NCI-H2227 treated with DMSO at 0.1 percent for 48 hours (cell line): ENCODE data around the gene STRA8.
A peak's percentile ranks its signal among the peaks of the same experiment; 100 is the strongest.

Experiments
- DNase-seq: peaks from one replicate; lab custom pipeline; 2025; lab: John Stamatoyannopoulos, UW

The STRA8 gene, protein sequence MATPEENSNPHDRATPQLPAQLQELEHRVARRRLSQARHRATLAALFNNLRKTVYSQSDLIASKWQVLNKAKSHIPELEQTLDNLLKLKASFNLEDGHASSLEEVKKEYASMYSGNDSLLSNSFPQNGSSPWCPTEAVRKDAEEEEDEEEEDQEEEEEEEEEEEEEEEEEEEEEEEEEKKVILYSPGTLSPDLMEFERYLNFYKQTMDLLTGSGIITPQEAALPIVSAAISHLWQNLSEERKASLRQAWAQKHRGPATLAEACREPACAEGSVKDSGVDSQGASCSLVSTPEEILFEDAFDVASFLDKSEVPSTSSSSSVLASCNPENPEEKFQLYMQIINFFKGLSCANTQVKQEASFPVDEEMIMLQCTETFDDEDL

DNA sequence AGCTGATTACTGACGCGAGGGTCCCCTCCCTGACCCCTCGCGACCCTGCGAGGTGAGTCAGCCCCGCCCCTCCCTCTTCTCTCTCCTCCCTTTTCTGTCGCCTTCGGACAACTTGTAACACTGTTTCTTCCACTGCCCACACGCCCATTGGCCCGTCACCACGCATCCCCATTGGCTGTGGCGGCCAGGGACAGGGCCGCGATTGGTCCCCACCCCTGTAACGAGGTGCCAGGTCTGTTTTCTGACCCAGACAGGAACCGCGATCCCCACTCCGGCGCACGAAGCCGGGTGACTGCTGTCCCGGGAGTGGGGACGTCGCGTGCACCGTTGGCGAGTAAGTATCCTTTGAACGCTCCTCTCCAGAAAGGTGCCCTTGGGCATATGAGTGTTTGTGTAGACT is at the start of gene STRA8:
Gene STRA8 (plus strand): TSS at position 269 of the 400 bp plus-strand sequence. CDS start 6,687 bp downstream, outside the sequence.
- no peak for DNase-seq

DNA sequence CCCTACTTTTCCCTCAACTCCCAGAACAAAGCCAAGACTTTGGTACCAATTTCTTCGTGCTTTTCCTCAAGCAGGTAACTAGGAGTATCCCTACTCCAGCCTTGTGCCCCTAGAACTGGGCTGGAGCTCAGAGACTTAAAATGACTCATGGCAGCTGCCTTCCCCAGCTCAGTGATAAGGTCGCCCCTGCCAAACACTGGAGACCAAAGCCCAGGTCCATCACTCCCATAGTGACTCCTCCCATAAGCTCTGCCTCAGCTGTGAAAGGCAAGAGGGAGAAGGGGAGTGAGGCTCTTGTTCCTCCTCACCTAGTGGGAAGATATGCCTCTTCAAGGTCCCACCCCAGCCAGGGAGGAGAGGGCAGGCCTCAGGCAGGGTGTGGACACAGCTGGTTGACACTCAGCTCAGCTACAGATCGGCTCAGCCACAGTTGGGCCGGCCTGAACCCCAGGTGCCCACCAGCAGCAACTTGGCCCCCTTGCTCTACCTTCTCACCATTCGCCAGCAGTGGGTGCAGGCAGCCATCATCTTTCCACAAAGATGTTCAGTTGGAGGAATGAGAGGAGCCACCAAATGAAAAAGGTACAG is 49.3 kb upstream of the STRA8 start:
- DNase-seq = no peak

DNA sequence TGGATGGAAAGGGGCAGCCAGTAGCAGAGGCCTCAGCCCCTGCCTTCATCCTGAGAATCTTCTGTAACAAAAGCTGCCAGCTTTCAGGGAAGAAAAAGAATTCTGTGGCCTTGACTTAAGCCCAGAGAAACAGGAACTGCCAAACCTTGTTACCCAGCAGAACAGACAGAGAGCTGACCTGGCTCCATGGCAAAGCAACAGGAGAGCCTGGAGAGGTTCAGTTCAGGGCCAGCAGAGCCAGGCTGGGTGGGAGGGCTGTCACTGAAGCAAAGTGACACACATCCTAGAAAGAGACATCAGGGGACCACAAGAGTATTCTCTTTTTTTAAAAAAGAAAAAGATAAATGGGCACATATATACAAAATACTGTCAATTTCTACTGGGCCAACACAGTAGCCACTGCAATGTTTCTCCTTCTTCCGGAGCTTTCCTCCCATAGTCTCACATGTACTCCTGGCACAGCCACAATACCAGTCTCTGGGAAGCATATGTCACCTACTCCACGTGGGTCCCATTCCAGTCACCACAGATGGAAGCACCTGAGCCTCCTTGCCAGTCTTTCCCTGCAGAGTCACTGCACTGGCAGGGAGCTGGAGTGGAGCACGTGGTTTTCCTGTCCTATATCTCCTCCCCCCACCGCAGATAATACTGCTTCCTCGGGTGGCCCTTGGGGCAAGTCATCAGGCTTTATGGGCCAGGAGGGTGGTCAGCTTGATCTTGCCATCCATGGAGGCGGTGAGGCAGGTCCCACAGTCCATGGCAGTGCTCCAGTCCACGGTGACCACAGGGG is 48.0 kb upstream of the STRA8 start:
- DNase-seq = no peak

DNA sequence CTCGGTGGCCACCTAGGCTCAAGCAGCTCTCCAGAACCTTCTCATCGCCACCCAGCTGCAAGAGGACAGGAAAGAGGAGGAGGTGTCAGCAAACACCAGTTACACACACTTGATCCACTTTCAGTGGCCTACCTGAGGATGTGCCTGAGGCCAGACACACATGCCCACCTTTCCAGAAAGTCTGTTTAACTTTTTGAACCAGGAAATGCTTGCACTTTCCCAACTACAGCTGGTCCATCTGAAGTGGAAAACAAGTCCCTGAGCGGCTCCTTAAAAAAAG is 47.4 kb upstream of the STRA8 start:
- no peak for DNase-seq

DNA sequence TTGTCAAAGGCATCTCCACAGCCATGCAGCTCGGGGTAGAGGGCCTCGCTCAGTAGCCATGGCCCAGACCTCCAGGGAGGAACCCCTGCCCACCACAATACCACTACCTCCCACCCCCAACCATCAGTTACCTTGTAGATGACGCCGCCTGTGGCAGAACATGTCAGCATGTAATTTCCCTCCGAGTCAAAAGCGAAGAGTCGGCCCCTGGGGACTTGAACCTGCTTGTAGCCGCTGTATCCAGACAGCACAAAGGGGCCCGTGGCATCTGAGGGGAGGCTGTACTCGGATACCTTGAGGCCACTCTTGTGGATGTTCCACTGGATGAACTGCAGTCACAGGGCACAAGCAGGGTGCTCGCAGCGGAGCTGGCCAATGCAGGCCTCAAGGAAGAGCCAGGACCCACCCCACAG is 46.8 kb upstream of the STRA8 start:
- no peak for DNase-seq

DNA sequence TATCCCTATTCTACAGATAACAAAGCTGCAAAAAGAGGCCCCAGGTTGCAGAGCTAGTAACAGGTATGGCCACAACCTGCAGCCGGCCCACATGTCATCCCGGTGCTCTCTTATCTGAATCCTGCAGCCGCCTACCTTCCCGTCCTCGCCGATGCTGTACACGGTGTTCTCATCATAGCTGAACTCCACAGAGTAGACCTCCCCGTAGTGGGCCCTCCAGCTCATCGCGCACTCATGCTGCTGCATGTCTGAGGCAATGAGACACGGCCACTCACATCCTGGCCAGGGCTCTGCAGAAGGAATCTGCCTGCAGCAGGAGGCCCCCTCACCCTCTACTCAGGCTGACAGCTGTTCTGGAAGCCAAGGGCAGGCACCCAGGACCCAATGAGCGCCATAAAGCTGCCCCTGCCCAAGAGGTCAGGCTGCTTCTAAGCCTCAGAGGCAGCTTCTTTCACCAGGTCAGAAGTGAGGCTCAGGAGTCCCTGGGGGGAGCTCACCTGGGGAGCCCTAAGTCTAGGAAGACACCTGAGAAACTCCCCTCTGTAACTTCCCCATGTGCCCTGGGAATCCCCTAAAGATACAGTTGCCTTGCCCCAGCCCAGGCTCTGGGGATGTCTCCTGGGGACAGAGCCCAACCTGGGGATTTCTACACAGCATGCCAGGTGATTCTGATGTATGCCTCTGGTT is 45.2 kb upstream of the STRA8 start:
- DNase-seq = no peak

DNA sequence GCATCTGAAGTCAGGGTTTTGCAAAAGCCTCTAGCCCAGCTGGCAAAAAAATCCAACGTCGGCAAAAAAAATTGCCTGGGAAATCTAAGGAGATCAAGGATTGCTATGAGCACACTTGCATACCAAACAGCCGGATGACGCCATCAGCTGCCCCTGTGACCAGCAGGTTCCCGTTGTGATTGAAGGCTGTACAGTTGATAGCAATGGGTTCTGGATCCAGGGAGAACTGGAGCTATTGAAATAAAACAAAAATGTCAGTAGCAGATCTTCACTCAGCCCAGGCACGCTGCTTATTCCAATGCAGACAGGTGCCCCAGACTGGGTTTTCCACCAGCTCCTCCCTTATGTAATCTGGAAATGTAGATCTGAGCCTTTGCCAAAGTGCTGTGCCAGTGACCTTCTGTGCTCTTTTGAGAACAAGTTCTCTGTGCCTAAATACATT is 44.4 kb upstream of the STRA8 start:
- no peak for DNase-seq

DNA sequence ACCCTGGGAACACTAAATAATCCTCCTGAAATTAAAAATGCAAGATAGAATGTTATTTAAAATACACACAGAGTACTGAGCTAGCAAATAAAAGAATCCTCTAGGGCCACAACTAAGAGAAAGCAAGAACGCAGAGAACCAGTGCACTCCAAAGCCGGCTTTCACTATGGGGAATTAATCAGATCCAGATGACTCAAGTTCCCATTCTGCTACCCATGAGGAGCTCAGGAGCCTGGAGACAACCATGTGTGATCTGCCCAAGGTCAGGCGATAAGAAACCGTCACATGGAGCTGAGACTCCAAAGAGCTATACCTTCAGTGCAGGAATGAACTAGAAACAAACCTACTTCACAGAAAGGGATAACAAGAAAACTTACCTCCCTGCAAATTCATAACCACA is 43.7 kb upstream of the STRA8 start:
- DNase-seq = no peak

DNA sequence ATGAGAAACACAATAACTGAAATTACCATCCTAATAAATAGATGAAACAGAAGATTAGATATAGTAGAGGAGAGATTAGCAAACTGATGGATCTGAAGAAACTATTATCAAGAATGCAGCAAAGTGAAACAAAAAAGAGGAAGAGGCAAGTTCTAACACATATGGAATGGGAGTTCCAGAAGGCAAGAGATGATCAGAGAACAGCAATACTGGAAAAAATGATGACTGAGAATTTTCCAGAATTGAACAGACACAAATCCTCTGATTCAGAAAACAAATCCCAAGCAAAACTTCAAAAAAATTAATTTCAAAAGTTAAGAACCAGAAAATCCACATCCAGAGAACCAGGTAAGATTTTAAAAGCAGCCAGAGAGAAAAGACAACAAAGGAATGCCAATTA is 42.9 kb upstream of the STRA8 start:
- DNase-seq = no peak

DNA sequence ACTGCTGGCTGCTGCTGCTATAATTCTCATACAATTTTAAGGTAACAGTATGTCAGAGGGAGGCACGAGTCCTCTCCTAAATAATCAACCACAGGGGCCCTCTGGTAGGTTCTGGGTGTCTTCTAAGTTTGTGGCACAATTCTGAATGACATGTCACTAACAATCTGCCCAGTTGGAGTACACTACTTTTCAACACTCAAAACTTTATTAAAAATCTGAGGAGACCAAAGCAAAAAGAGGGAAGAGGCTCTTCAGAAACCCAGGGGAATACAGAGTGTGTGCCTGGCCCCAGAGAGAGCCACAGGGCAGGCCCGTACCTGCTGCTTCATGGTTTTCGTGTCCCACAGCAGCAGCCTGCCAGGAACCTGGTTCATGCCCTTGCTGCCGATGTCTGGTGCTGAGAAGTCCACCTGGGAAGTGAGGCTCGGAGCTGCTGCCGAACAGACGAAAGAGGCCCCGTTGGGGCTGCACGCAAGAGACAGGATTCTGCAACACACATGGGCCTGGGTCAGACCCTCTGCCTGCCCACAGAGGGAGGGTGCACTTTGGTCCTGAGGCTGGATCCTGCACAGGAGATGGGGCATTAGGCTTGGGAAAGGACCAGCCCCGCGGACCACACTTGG is 40.6 kb upstream of the STRA8 start:
- DNase-seq = no peak

DNA sequence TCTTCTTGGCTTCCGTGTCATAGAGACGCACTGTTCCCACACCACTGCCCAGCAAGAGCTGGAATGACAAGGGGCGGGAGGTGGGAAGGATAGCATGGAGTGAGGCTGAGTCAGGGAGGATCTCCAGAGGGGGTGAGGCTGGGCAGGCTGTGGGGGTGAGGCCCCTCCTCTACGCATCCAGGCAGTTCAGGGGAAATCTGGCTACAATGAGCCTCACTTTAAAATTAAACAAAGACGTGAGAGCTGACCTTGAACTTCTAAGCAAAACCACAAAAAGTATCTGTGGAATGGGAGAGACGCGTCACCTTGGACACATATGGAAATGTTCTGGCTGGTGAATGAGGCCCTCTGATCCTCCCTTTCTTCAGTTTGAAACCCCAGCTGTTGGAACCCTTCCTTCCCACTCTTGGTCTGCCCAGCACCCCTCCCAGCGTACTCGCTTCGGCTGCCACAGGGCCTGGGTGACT is 40.0 kb upstream of the STRA8 start:
- no peak for DNase-seq

DNA sequence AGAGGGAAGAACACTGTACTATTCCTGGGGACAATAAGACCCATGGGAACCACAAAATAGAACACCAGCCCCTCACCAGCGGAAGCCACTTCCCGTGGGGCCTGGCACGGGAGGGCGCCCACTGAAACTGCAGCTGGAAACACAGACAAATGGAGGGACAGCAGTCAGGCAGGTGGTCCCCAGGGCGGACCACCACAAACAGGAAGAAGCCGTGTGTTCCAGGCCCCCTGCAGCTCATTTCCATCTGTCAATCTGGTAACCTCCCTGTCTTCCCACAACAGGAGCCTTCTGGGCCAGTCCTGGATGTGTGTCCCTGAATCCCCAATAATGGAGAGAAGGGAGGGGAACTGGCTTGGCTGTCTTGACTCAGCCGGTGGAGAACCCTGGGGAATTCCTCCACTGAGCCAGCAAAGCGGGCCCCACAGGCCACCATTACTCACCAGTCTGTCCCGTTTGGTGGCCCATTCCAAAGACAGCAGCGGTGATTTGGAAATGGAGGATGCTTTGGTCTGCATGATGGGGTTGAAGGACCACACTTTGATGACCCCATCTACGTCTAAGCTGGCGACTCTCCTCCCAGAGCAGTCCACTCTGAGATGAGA is 39.0 kb upstream of the STRA8 start:
- DNase-seq = no peak

DNA sequence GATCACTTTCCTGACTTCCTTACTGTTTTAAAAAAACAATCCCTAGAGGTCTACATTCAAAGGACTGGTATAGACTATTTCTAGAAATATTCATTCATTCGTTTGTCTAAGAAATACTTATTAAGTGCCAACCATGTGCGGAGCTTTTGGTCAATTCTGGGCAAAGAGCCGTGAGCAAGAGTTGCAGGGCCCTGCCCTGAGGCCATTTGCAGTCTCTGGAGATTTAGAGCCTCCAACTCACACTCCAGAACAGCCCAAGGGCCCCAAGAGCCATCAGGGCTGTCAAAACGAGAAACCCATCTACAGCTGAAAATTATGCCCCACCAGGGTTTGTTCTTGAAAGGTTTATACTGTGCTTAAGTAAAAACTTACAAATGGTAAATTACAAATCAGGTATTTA is 38.5 kb upstream of the STRA8 start:
- no peak for DNase-seq

DNA sequence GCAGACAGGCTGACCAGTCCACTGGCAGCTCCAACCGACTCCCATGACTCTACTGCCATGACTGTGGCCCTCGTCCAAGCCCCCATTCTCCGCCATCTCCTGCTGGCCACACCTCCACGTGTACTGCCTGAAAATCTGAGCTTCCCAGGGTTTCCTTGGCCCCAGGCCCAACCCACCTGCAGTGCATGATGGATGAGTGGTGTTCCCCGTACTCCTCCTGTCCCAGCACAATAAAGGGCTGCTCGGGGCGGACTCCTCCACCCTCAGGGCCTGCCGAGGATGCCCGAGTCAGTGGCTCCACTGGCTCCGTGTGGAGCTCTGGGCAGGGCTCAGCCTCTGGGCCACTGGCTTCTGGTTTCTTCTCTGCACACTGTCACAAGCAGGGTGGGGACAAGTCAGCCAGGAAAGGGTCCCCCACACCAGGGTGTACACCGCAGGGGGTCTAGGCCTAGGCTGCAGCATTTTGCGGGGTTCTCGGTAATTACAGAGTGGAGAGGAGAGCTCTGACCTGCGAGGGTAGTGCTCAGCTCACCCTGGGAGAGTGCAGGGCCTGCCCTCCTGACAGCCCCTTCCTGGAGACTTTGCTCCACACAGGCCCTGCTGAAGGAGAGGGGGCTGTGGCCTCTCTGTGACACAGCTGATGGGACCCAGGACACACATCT is 37.5 kb upstream of the STRA8 start:
- DNase-seq = no peak

DNA sequence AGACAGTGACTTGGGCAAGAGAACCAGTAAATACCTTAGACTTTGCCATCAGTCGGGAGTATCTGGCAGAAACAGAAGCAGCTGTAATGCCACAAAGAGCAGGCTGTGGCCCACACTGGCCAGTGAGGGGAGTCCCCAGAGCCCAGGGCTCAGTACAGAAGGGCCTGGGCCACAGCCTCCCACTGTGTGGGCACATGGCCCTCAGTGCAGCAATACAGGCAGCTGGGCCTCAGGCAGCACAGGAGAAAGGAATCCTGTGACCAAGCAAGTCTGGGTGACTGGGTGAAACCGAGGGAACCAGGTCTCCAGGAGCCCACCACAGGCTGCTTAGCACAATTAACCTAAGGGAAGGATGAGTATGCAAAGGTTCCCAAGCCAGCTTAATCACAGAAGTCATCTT is 36.3 kb upstream of the STRA8 start:
- no peak for DNase-seq

DNA sequence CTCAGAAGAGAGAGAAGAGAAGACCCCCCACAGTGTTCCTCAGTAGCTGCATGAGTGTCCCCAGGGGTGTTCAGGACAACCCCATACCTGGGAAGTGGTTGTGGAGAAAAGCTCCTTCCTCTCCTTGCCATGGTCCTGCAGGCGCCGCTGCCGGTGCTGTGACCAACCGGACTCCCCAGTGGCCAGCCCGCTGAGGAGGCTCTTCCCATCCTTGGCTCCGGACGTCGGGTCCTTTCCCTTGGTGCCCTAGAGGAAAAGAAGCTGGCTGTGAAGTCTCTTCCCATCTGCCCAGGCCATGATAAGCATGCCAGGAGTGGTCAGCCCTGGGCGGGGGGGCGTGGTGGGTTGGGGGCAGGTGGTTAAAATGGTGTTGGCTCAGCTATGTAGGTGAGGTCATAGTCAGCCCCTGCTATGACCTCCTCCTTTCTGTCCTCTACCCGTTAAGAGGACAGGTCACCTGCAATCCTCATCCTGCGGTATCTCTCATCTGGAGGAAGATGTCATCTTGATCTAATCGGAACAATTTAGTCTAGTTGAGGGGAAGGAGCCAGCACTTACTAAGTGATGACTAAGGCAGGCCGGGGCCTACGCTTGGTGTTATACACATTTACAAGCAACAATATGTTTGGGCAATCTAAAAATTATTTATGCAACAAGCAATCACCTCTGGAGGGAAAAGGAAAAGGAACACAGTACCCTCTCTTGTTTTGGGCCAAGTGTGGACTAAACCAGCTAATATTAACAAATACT is 35.6 kb upstream of the STRA8 start:
- DNase-seq = no peak

DNA sequence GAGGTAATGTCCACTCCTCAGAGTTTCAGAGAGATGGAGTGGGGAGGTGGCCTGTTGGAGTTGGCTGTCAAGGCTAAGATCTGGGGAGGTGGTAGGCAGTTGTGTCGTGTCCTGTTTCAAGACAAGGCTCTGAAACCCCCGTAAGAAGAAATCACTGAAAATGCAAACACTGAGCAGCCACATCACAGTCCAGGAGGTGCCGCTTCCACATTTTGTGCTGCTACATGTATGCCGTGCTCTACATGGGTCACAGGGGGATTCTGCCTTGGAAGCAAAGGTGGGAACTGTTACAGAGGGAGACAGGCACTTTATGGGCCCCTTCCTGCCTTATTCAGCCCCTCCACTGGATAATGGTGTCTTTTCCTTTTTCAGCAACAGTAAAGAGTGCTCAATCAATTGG is 34.2 kb upstream of the STRA8 start:
- DNase-seq = no peak

DNA sequence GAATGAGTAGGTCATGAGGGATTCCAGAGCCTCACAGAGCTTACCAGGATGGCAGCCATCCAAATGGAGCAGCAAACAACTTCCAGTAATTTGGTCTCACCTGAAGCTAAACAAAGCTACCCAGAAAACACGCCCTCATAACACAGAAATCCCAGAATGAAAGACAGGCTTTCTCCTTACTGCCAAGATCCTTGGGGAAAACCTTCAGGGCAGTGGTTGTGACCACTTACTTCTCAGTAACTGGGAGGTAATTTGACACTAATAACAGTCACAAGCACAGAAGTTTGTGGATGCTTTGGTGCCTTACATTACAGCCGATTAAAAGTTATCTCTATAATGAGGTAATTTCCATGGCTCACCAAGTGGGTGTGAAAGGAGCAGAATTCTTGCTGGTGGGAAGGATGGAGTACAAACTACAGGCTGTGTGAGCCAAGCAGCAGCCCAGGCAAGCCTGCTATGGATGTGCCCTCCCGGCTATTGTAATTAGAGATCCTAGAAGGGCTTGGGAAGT is 32.8 kb upstream of the STRA8 start:
- DNase-seq = peak; percentile 28

DNA sequence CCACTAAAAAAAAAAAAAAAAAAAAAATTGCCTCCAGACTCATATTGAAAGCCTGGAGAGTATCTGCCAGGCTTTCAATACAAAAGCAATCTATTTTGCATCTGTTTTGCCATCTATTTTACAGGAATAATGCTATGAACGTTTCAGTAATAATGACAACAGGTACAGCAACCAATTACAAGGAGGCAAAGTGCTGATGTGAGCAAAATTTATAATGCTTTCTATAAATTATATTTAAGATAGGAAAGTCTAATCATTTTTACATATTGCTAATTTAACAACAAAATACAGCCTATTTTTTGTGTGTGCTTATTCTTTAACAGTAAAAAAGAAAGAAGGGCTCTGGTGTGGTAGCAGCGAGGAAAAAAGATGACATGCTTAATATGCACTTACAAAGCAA is 32.3 kb upstream of the STRA8 start:
- no peak for DNase-seq

DNA sequence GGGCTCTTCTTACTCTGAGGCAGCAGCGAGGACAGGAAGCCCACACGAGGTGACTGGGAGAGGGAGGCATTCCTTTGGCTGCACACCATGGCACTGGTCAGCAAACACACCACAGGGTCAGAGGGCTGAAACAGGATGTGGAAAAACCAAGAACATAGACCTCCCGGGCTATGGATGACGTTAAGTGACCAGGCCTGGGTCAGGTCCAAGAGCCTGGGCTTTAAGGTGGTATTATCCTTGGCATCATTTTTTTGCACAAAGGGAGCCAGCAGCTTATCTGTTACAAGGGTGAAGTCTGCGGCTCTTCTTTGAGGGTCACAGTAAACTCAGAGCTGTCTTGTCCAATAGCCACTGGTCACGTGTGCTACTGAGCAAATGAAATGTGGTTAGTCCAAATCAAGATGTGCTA is 29.3 kb upstream of the STRA8 start:
- no peak for DNase-seq
